Activated CD4-positive, alpha-beta memory T cell treated with anti-CD3 and anti-CD28 coated beads for 36 hours (primary cell): Measurements from ENCODE around the gene CLDN20. TPM values are rescaled to one million over a fixed set of nuclear protein-coding genes. Genes with fewer than 3 reads are reported as not detected.

Experiments used
- CTCF ChIA-PET: fragments of 350-600 bp; sonication (Branson Sonifier 250); formaldehyde crosslinking; loops from one replicate; lab custom pipeline; 2021; ENCODE audit warnings: antibody characterized with exemption, inconsistent platforms; lab: Charles Lee
- POLR2A ChIA-PET: fragments of 350-600 bp; sonication (Branson Sonifier 250); formaldehyde crosslinking; loops from one replicate; lab custom pipeline; 2021; ENCODE audit warnings: antibody characterized with exemption; lab: Charles Lee
- DNase-seq: peaks from one replicate; pipeline ENCODE4 v3.0.0-alpha.2; 2020
- H3K27ac Mint-ChIP-seq: one replicate; pipeline ENCODE4 v1.8.0; 2021; ENCODE audit warnings: mixed read lengths
- H3K27me3 Mint-ChIP-seq: one replicate; pipeline ENCODE4 v1.8.0; 2021; ENCODE audit warnings: mixed read lengths
- H3K36me3 Mint-ChIP-seq: one replicate; pipeline ENCODE4 v1.8.0; 2021; ENCODE audit warnings: mixed read lengths
- H3K4me1 Mint-ChIP-seq: one replicate; pipeline ENCODE4 v1.8.0; 2021; ENCODE audit warnings: low read depth, mixed read lengths
- H3K4me3 Mint-ChIP-seq: one replicate; pipeline ENCODE4 v1.8.0; 2021; ENCODE audit warnings: mild to moderate bottlenecking, mixed read lengths
- H3K9me3 Mint-ChIP-seq: one replicate; pipeline ENCODE4 v1.8.0; 2021; ENCODE audit warnings: mixed read lengths
- intact Hi-C: fragments of 100-400 bp; cut with micrococcal nuclease; formaldehyde crosslinking; loops from one replicate; pipeline ENCODE4 v1.15.1; 2023
- total RNA-seq, 2 experiments: library from RNA; stranded (reverse); gene quantifications; one replicate each; pipeline ENCODE4 v1.2.3, GENCODE V29; 2021

Gene CLDN20
- total RNA-seq, 2 experiments from 2014 or later: not detected

- ChIA-PET CTCF (interaction anchor here (2.2 kb wide), 1 partner anchor 319 kb away, joined by 12 read pairs; no protein-coding TSS in a partner anchor), POLR2A (interaction anchor here (0.6 kb wide), 1 partner anchor 267 kb away, joined by 3 read pairs; no protein-coding TSS in a partner anchor)
- intact Hi-C loops: no loop called here
- Mint-ChIP-seq H3K36me3 (peaks cover 11% of the 10 kb centered on the region), H3K27ac (no peak overlapping the region), H3K9me3 (no peaks in the 10 kb centered on the region), H3K4me1 (no peaks in the 10 kb centered on the region), H3K4me3 (no peak overlapping the region), H3K27me3 (no peaks in the 10 kb centered on the region)
- no peak for DNase-seq
These were observed 17.0 kb upstream of the CLDN20 start for GRCh38 chr6:155246825-155247224.

- H3K9me3 Mint-ChIP-seq: no peaks in the 10 kb centered on the region
- H3K27me3 Mint-ChIP-seq: no peaks in the 10 kb centered on the region
- H3K4me3 Mint-ChIP-seq: no peak overlapping the region
- no peak for DNase-seq
- ChIA-PET CTCF (interaction anchor here (0.6 to 2.2 kb wide), 17 partner anchors 11 to 380 kb away, joined by 3 to 75 read pairs (median 6); no protein-coding TSS in a partner anchor), POLR2A (no interaction called here)
- H3K36me3 Mint-ChIP-seq: peaks cover 10% of the 10 kb centered on the region
- intact Hi-C loops: loop anchor here (1.0 kb wide), 2 partner anchors 70 to 319 kb away; no protein-coding TSS in a partner anchor
- no peak overlapping the region for H3K27ac Mint-ChIP-seq
- no peaks in the 10 kb centered on the region for H3K4me1 Mint-ChIP-seq
These were observed 16.2 kb upstream of the CLDN20 start for GRCh38 chr6:155247618-155248007.

GRCh38 chr6:155248008-155249001 lies 15.5 kb upstream of the CLDN20 start:
- ChIA-PET POLR2A (no interaction called here), CTCF (interaction anchor here (0.6 to 2.2 kb wide), 18 partner anchors 11 to 380 kb away, joined by 3 to 75 read pairs (median 6); no protein-coding TSS in a partner anchor)
- no peaks in the 10 kb centered on the region for H3K9me3 Mint-ChIP-seq
- no peaks in the 10 kb centered on the region for H3K27me3 Mint-ChIP-seq
- no peaks in the 10 kb centered on the region for H3K4me1 Mint-ChIP-seq
- no peak overlapping the region for H3K4me3 Mint-ChIP-seq
- intact Hi-C loops: loop anchor here (1.0 kb wide), 2 partner anchors 71 to 320 kb away; no protein-coding TSS in a partner anchor
- H3K27ac Mint-ChIP-seq: no peak overlapping the region
- DNase-seq: peak; percentile 50
- H3K36me3 Mint-ChIP-seq: peaks cover 12% of the 10 kb centered on the region

GRCh38 chr6:155250701-155251381 lies 13.0 kb upstream of the CLDN20 start:
- Mint-ChIP-seq H3K27me3 (no peaks in the 10 kb centered on the region), H3K9me3 (no peaks in the 10 kb centered on the region), H3K27ac (no peak overlapping the region), H3K36me3 (peaks cover 27% of the 10 kb centered on the region), H3K4me3 (no peak overlapping the region), H3K4me1 (no peaks in the 10 kb centered on the region)
- ChIA-PET CTCF (interaction anchor here (0.6 to 4.2 kb wide), 5 partner anchors 73 to 670 kb away, joined by 3 to 28 read pairs (median 3); no protein-coding TSS in a partner anchor), POLR2A (interaction anchor here (0.8 kb wide), 1 partner anchor 11 kb away, joined by 3 read pairs; no protein-coding TSS in a partner anchor)
- intact Hi-C loops: no loop called here
- DNase-seq: no peak

GRCh38 chr6:155252581-155252980 lies 11.2 kb upstream of the CLDN20 start:
- DNase-seq: no peak
- intact Hi-C loops: no loop called here
- POLR2A ChIA-PET: no interaction called here
- Mint-ChIP-seq H3K27ac (no peak overlapping the region), H3K4me3 (no peak overlapping the region), H3K9me3 (no peaks in the 10 kb centered on the region), H3K4me1 (no peaks in the 10 kb centered on the region), H3K36me3 (peaks cover 35% of the 10 kb centered on the region), H3K27me3 (no peaks in the 10 kb centered on the region)
- CTCF ChIA-PET: interaction anchor here (4.2 kb wide), 1 partner anchor 75 kb away, joined by 28 read pairs; no protein-coding TSS in a partner anchor

- CTCF ChIA-PET: interaction anchor here (4.2 kb wide), 1 partner anchor 75 kb away, joined by 28 read pairs; no protein-coding TSS in a partner anchor
- Mint-ChIP-seq H3K27me3 (no peaks in the 10 kb centered on the region), H3K27ac (peak overlapping the region; percentile 6), H3K36me3 (peaks cover 33% of the 10 kb centered on the region), H3K4me3 (no peak overlapping the region), H3K9me3 (no peaks in the 10 kb centered on the region), H3K4me1 (no peaks in the 10 kb centered on the region)
- POLR2A ChIA-PET: no interaction called here
- intact Hi-C loops: no loop called here
- DNase-seq: no peak
These were observed 10.5 kb upstream of the CLDN20 start for GRCh38 chr6:155253337-155253736.

GRCh38 chr6:155254139-155254538 lies 9.7 kb upstream of the CLDN20 start:
- CTCF ChIA-PET: interaction anchor here (2.3 kb wide), 1 partner anchor 76 kb away, joined by 7 read pairs; no protein-coding TSS in a partner anchor
- no peaks in the 10 kb centered on the region for H3K4me1 Mint-ChIP-seq
- POLR2A ChIA-PET: no interaction called here
- H3K27me3 Mint-ChIP-seq: no peaks in the 10 kb centered on the region
- H3K4me3 Mint-ChIP-seq: no peak overlapping the region
- no peak for DNase-seq
- intact Hi-C loops: no loop called here
- H3K27ac Mint-ChIP-seq: no peak overlapping the region
- peaks cover 30% of the 10 kb centered on the region for H3K36me3 Mint-ChIP-seq
- no peaks in the 10 kb centered on the region for H3K9me3 Mint-ChIP-seq

- intact Hi-C loops: no loop called here
- no peak overlapping the region for H3K27ac Mint-ChIP-seq
- no peaks in the 10 kb centered on the region for H3K27me3 Mint-ChIP-seq
- H3K4me3 Mint-ChIP-seq: no peak overlapping the region
- peaks cover 10% of the 10 kb centered on the region for H3K4me1 Mint-ChIP-seq
- H3K36me3 Mint-ChIP-seq: peaks cover 34% of the 10 kb centered on the region
- DNase-seq: no peak
- POLR2A ChIA-PET: no interaction called here
- CTCF ChIA-PET: interaction anchor here (0.6 to 2.3 kb wide), 3 partner anchors 20 to 78 kb away, joined by 3 to 7 read pairs (median 3); no protein-coding TSS in a partner anchor
- no peaks in the 10 kb centered on the region for H3K9me3 Mint-ChIP-seq
These were observed 7.6 kb upstream of the CLDN20 start for GRCh38 chr6:155256122-155256795.

GRCh38 chr6:155257796-155258195 lies 6.0 kb upstream of the CLDN20 start:
- Mint-ChIP-seq H3K27ac (no peak overlapping the region), H3K27me3 (no peaks in the 10 kb centered on the region), H3K4me1 (peaks cover 14% of the 10 kb centered on the region), H3K4me3 (no peak overlapping the region), H3K36me3 (peaks cover 31% of the 10 kb centered on the region), H3K9me3 (no peaks in the 10 kb centered on the region)
- POLR2A ChIA-PET: no interaction called here
- CTCF ChIA-PET: interaction anchor here (0.6 to 2.3 kb wide), 5 partner anchors 9 to 1732 kb away, joined by 3 to 9 read pairs (median 3); no protein-coding TSS in a partner anchor
- DNase-seq: no peak
- intact Hi-C loops: no loop called here

GRCh38 chr6:155259204-155259603 lies 4.6 kb upstream of the CLDN20 start:
- no peak overlapping the region for H3K4me3 Mint-ChIP-seq
- H3K27me3 Mint-ChIP-seq: no peaks in the 10 kb centered on the region
- no peak overlapping the region for H3K27ac Mint-ChIP-seq
- H3K36me3 Mint-ChIP-seq: peaks cover 25% of the 10 kb centered on the region
- H3K9me3 Mint-ChIP-seq: no peaks in the 10 kb centered on the region
- ChIA-PET POLR2A (no interaction called here), CTCF (interaction anchor here (0.6 to 2.3 kb wide), 3 partner anchors 9 to 280 kb away, joined by 3 to 9 read pairs (median 3); no protein-coding TSS in a partner anchor)
- intact Hi-C loops: no loop called here
- H3K4me1 Mint-ChIP-seq: peaks cover 14% of the 10 kb centered on the region
- DNase-seq: no peak

- intact Hi-C loops: no loop called here
- no peaks in the 10 kb centered on the region for H3K9me3 Mint-ChIP-seq
These were observed 3.9 kb upstream of the CLDN20 start for GRCh38 chr6:155259897-155260296.

More at GRCh38 chr6:155259897-155260296, 3.9 kb upstream of the CLDN20 start:
- DNase-seq: no peak
- H3K27me3 Mint-ChIP-seq: no peaks in the 10 kb centered on the region
- H3K36me3 Mint-ChIP-seq: peaks cover 19% of the 10 kb centered on the region
- no peak overlapping the region for H3K4me3 Mint-ChIP-seq
- peaks cover 14% of the 10 kb centered on the region for H3K4me1 Mint-ChIP-seq
- no peak overlapping the region for H3K27ac Mint-ChIP-seq
- POLR2A ChIA-PET: no interaction called here
- CTCF ChIA-PET: interaction anchor here (0.6 to 2.3 kb wide), 6 partner anchors 8 to 281 kb away, joined by 3 to 9 read pairs (median 3); no protein-coding TSS in a partner anchor
